Adipocyte (in vitro differentiated cells): Measurements from ENCODE around the gene ABCF2.
A peak's percentile ranks its signal among the peaks of the same experiment; 100 is the strongest.

ENCODE experiments used
- DNase-seq: peaks from one replicate; pipeline ENCODE4 v3.0.0-alpha.2; 2015; ENCODE audit warnings: low read depth
- H3K27me3 ChIP-seq: replicated peaks from 2 replicates; pipeline ENCODE4 v1.7.0; 2013; ENCODE audit warnings: mild to moderate bottlenecking, low read length, moderate library complexity; ENCODE audit not compliant: control insufficient read depth, insufficient read depth
- H3K36me3 ChIP-seq: 2 replicates; pipeline ENCODE4 v1.7.0; 2013; ENCODE audit warnings: low read length, mild to moderate bottlenecking, moderate library complexity; ENCODE audit not compliant: control insufficient read depth, insufficient read depth, severe bottlenecking
- H3K4me1 ChIP-seq: 2 replicates; pipeline ENCODE4 v1.7.0; 2013; ENCODE audit warnings: mild to moderate bottlenecking, low read length, moderate library complexity; ENCODE audit not compliant: control insufficient read depth, insufficient read depth
- H3K4me3 ChIP-seq: 2 replicates; pipeline ENCODE4 v1.7.0; 2013; ENCODE audit warnings: mild to moderate bottlenecking, low read length, moderate library complexity
- H3K9ac ChIP-seq: 2 replicates; pipeline ENCODE4 v1.7.0; 2013; ENCODE audit warnings: mild to moderate bottlenecking, low read length, moderate library complexity
- H3K9me3 ChIP-seq: 2 replicates; pipeline ENCODE4 v1.7.0; 2013; ENCODE audit warnings: mild to moderate bottlenecking, low read length, moderate library complexity; ENCODE audit not compliant: control insufficient read depth

Gene ABCF2

DNA sequence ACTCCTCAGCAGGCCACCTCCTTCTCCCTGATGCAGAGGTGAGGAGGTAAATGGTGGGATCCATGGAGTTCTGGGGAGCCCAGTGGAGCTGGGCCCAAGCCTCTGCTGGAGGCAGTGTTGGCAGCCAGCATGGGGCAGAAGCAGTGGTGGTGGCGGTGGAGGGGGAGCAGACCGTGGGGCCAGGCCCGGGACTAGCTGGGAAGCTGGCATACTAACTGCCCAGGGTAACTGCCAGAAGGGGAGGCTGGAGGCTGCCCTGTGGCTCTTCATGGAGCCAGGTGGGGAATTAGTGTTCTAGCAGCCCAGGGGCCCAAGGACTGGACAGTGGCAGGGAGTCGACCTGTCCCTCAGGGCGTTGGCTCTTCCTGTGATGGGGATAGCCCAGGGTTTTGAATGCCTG is 37.6 kb upstream of the ABCF2 start:
- peaks cover 73% of the 10 kb centered on the region for H3K27me3 ChIP-seq
- no peak overlapping the region for H3K9ac ChIP-seq
- H3K4me3 ChIP-seq = no peak overlapping the region
- no peak for DNase-seq
- H3K4me1 ChIP-seq = peaks cover 7% of the 10 kb centered on the region
- no peaks in the 10 kb centered on the region for H3K9me3 ChIP-seq
- no peaks in the 10 kb centered on the region for H3K36me3 ChIP-seq

DNA sequence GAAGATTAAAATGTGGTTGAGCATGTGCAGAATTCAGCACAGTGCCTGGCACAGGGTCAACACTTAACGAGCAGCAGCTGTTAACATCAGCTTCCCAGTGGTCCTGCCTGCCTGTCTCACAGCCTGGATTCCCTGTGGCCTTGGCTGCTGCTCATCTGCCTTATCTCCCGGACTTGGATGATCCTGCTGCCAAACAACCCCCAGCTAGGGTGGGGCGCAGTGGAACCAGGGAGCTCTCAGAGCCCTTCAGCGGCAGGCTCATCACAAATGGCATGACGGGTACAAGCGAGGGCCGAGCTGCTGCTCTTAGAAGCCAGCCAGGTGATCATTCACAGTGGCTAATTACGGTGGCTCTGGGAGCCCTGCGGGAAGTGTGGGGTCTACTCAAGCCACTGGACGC is 34.5 kb upstream of the ABCF2 start:
- Histone ChIP-seq H3K4me1 (peaks cover 10% of the 10 kb centered on the region), H3K27me3 (peaks cover 63% of the 10 kb centered on the region), H3K9me3 (no peaks in the 10 kb centered on the region), H3K36me3 (no peaks in the 10 kb centered on the region), H3K4me3 (no peak overlapping the region), H3K9ac (no peak overlapping the region)
- DNase-seq = peak; percentile 13

DNA sequence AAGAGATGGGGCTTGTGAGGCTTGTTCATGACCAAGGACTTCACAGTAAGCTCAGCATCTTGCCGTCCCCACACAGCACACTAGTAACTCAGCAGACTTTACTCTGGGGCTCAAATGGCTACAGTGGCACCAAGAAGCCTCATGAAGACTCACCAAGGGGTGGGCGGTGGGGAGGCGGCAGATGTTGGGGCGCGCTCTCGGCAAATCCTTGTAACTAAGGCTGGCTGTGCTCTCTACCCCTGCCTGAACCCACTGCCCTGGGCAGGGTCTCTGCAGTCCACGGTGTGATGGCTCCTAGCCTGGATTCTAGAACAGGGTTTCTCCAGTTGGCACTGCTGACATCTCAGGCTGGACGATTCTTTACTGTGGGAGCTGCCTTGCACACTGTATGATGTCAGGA is 33.9 kb upstream of the ABCF2 start:
- DNase-seq = no peak
- peaks cover 63% of the 10 kb centered on the region for H3K27me3 ChIP-seq
- H3K36me3 ChIP-seq = no peaks in the 10 kb centered on the region
- peaks cover 12% of the 10 kb centered on the region for H3K4me1 ChIP-seq
- no peak overlapping the region for H3K9ac ChIP-seq
- no peak overlapping the region for H3K4me3 ChIP-seq
- H3K9me3 ChIP-seq = no peaks in the 10 kb centered on the region

DNA sequence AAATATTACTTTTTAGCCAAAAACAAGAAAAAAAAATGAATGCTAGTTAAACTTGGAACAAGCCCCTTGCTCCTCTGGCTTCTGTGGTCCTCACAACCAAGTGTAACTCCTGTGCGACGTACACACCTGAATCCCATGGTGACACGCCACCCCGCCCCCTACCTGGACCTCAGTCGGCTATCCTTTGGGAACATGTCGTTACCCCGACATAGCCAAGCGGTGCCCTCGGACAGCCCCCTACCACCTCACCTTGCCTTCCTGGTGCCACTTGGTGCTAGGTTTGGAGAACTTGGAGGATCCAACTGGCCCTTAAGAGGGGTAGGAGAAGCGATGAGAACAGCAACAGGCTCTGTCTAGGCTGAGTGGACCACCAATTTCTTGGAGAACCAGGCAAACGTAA is 33.5 kb upstream of the ABCF2 start:
- Histone ChIP-seq H3K9me3 (no peaks in the 10 kb centered on the region), H3K4me1 (peaks cover 12% of the 10 kb centered on the region), H3K27me3 (peaks cover 61% of the 10 kb centered on the region), H3K36me3 (no peaks in the 10 kb centered on the region), H3K9ac (no peak overlapping the region), H3K4me3 (no peak overlapping the region)
- no peak for DNase-seq

DNA sequence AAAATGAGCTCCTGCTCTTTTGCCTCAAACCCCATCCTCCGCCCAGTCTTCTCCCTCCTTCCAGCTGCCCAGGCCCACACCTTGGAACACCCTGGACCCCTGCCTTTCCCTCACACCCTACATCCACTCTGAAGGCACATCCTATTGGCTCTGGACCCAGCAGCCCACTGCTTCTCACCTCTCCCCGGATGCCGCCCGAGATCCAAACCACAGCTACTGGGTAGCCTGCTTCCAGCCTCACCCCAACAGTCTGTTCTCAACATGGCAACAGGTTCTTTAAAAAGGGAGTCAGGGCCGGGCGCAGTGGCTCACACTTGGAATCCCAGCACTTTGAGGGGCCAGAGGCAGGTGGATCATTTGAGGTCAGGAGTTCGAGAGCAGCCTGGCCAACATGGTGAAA is 31.0 kb upstream of the ABCF2 start:
- no peak for DNase-seq
- H3K4me3 ChIP-seq = no peak overlapping the region
- H3K9me3 ChIP-seq = no peaks in the 10 kb centered on the region

DNA sequence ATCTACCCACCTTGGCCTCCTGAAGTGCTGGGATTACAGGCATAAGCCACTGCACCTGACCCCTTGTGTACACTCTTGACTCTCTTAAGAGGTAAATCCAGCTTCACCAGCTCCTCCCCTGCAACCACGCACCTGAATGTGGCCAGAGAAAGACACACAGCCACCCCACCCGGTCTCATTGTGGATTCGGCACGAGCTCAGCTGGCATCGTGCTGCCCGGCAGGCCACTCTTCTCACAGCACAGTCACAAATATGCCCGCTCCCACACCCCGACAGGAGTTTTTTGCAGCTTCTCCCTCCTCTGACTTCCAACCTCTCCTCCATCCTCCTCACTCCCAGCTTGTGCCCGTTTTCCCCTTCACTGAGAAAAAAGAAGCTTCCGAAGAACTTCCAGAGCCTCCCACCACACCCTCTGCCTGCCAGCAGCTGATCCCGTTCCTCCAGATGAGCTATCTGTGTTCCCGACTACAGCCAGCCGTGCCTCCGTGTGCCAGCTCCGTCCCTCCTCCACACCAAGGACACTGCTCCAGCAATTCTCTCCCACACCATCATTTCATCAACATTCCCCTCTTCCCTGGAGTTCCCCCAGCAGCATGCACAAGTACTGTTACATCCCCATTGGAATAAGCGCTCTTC is 29.5 kb upstream of the ABCF2 start:
- Histone ChIP-seq H3K36me3 (no peaks in the 10 kb centered on the region), H3K9ac (no peak overlapping the region), H3K4me1 (peaks cover 21% of the 10 kb centered on the region), H3K4me3 (no peak overlapping the region), H3K9me3 (no peaks in the 10 kb centered on the region), H3K27me3 (peaks cover 41% of the 10 kb centered on the region)
- DNase-seq = no peak

More for the DNA sequence above, 31.0 kb upstream of the ABCF2 start:
- peaks cover 55% of the 10 kb centered on the region for H3K27me3 ChIP-seq
- no peak overlapping the region for H3K9ac ChIP-seq
- no peaks in the 10 kb centered on the region for H3K36me3 ChIP-seq
- peaks cover 14% of the 10 kb centered on the region for H3K4me1 ChIP-seq

DNA sequence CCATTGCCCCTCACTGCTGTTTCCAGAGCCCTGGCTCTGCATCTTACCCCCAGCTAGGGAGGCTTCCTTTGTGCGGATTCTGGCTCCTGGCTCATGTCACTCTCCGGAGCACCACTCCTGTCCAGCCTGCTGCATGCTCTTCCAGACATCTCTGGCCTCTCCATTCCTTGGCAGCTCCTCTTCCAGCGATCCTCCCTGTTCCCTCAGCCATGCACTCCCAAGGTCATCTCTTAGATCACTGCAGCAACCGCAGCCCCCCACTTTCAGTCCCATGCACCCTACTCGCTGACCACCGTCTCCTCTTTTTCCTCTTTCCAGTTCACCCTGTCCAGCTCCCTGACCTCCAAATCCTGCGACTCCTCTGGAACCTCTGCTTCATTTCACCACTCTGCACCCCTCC is 28.4 kb upstream of the ABCF2 start:
- no peak overlapping the region for H3K9ac ChIP-seq
- peaks cover 27% of the 10 kb centered on the region for H3K4me1 ChIP-seq
- H3K4me3 ChIP-seq = no peak overlapping the region
- H3K36me3 ChIP-seq = no peaks in the 10 kb centered on the region
- H3K9me3 ChIP-seq = no peaks in the 10 kb centered on the region
- no peak for DNase-seq
- H3K27me3 ChIP-seq = peaks cover 29% of the 10 kb centered on the region

DNA sequence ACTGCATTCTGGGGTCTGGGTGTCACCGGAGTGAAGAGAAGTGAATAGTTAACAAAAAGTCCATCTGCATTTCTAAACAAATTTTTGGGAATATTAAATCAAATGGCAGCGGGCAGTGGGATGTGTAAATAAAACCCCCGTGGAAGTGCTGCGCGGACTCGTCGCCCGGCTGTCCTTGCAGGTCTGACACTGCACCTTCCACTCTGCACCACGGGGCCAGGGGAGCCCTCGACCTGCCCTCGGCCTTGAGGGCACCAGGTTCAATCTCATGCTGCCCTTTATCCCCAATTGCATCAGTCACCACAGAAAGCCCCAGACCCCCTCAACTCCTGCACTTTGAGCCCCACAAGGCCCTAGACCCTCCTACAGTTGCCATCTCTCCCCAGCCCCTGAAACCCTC is 27.8 kb upstream of the ABCF2 start:
- DNase-seq = no peak
- no peaks in the 10 kb centered on the region for H3K9me3 ChIP-seq
- no peaks in the 10 kb centered on the region for H3K36me3 ChIP-seq
- H3K9ac ChIP-seq = no peak overlapping the region
- peaks cover 24% of the 10 kb centered on the region for H3K27me3 ChIP-seq
- peaks cover 33% of the 10 kb centered on the region for H3K4me1 ChIP-seq
- H3K4me3 ChIP-seq = no peak overlapping the region

DNA sequence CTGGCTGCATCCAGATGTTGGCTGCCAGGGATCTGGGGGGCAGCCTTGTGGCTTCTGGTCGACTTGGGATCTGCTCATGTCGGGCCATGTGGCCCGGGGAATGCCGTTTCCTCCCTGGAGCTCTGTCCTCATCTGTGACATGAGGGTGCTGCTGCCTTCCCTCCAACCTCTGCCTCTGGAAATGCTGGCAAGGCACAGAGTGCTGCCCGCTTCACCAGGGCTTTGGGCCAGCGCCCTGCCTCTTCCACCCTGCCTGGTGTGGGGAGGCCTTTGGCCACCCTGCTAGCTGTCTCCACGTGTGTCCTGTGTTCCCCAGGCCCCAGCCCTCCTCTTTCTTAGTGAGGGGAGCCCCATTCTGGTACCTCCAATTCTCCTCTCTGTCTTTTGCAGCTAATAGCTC is 27.3 kb upstream of the ABCF2 start:
- H3K4me3 ChIP-seq = no peak overlapping the region
- H3K27me3 ChIP-seq = peaks cover 23% of the 10 kb centered on the region
- H3K9ac ChIP-seq = no peak overlapping the region
- H3K4me1 ChIP-seq = peaks cover 37% of the 10 kb centered on the region
- DNase-seq = no peak
- H3K9me3 ChIP-seq = no peaks in the 10 kb centered on the region
- H3K36me3 ChIP-seq = no peaks in the 10 kb centered on the region

DNA sequence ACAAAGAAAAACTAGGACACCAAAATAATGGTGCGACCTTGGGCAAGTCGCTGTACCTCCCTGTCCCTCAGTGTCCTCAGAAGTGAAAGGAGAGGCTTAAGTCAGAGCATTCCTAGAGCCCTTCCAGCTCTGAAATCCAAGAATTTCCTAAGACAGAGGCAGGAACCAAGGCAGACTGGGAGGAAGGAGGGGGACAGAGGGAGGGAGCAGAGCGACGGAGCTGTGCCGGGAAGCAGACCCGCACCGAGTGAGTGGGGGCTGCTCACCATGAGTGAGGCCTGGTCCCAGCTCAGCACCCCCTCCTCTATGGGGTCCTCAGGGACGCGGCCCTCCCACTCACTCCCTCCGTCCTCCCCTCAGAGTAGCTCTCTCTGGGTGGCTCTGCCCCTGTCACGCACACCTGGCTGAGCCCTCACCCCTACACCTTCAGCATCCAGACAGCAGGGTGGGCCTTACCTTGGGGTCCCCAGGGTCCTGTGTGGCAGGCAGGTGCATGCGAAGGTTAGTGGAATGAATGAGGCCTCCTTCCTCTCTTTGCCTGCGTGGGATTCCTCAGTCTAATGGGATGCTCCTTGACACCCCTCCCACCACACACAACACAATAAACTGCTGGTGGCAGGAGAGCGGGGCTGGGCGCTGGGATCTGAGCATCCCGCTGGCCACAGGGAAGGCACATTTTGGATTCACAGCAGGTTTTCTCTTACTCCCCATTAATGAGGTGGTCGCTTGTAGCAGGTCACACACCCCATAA is 26.1 kb upstream of the ABCF2 start:
- peaks cover 38% of the 10 kb centered on the region for H3K4me1 ChIP-seq
- DNase-seq = peak; percentile 37
- peak overlapping the region; percentile 95 for H3K9ac ChIP-seq
- no peaks in the 10 kb centered on the region for H3K36me3 ChIP-seq
- peaks cover 18% of the 10 kb centered on the region for H3K27me3 ChIP-seq
- H3K4me3 ChIP-seq = peak overlapping the region; percentile 85
- H3K9me3 ChIP-seq = no peaks in the 10 kb centered on the region

DNA sequence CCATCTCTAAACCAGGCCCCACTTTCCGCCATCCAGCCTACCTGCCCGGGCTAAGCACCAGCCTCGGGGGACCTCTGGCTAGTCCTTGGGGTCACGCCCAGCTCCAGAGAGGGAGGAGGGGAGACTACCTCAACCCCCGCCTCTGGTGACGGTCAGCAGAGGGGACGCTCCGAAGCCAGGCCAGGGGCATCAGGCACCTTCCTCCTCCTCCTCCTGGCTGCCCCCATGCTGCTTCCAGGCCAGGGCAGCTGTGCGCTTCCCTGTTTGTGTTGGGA is 25.5 kb upstream of the ABCF2 start:
- peaks cover 42% of the 10 kb centered on the region for H3K4me1 ChIP-seq
- no peak for DNase-seq
- no peaks in the 10 kb centered on the region for H3K36me3 ChIP-seq
- peaks cover 12% of the 10 kb centered on the region for H3K27me3 ChIP-seq
- H3K9me3 ChIP-seq = no peaks in the 10 kb centered on the region
- peak overlapping the region; percentile 85 for H3K4me3 ChIP-seq
- peak overlapping the region; percentile 95 for H3K9ac ChIP-seq
